Stimulated activated CD4-positive, alpha-beta T cell treated with anti-CD3 and anti-CD28 coated beads, Interleukin-4, amount 100 ng/mL, for 48 hours (primary cell): ENCODE data around the gene PXMP4.

Experiments used
- DNase-seq, 2 donors: peaks; one replicate each; pipeline ENCODE4 v3.0.0-alpha.2; 2020; ENCODE audit warnings: low read depth in 2 of 2

Gene PXMP4

GRCh38 chr20:33732166-33732970, 12.3 kb upstream of the PXMP4 start:
- DNase-seq: peak; percentile 69 to 71

GRCh38 chr20:33731693-33732165, 11.6 kb upstream of the PXMP4 start, which contains the start of gene ZNF341:
Gene ZNF341, plus strand, starts transcription at chr20:33731996. Its CDS starts 26 bp downstream, at chr20:33732022.
- DNase-seq: peak; percentile 85 to 88

GRCh38 chr20:33730946-33731692, 11.0 kb upstream of the PXMP4 start:
- peak in 1 of 2 donors; percentile 5 for DNase-seq

- no peak for DNase-seq
Observed at GRCh38 chr20:33729101-33729500, 9.0 kb upstream of the PXMP4 start.

GRCh38 chr20:33728463-33728862, 8.4 kb upstream of the PXMP4 start:
- no peak for DNase-seq

- DNase-seq: no peak
Observed at GRCh38 chr20:33727806-33728205, 7.7 kb upstream of the PXMP4 start.

- no peak for DNase-seq
Observed at GRCh38 chr20:33727115-33727479, 7.0 kb upstream of the PXMP4 start.

- no peak for DNase-seq
Observed at GRCh38 chr20:33725607-33726264, 5.6 kb upstream of the PXMP4 start.

GRCh38 chr20:33724439-33725094, 4.5 kb upstream of the PXMP4 start:
- DNase-seq: no peak

GRCh38 chr20:33721391-33722140, 1.5 kb upstream of the PXMP4 start:
- no peak for DNase-seq

- DNase-seq: peak in 1 of 2 donors; percentile 3
Observed at GRCh38 chr20:33719277-33719988, 677 bp downstream of the PXMP4 start.

GRCh38 chr20:33716498-33716897, 3.6 kb downstream of the PXMP4 start:
- DNase-seq: no peak

GRCh38 chr20:33713865-33714367, 6.2 kb downstream of the PXMP4 start:
- DNase-seq: no peak

- no peak for DNase-seq
Observed at GRCh38 chr20:33711446-33711738, 8.7 kb downstream of the PXMP4 start.

GRCh38 chr20:33710681-33711445, 9.2 kb downstream of the PXMP4 start:
- no peak for DNase-seq

GRCh38 chr20:33709905-33710541, 10.1 kb downstream of the PXMP4 start:
- DNase-seq: no peak

GRCh38 chr20:33709398-33709797, 10.7 kb downstream of the PXMP4 start:
- DNase-seq: no peak

- no peak for DNase-seq
Observed at GRCh38 chr20:33707668-33708067, 12.4 kb downstream of the PXMP4 start.
